OCI-LY1 (cell line): Measurements from ENCODE around the gene IL18R1.

Experiments
- CTCF ChIP-seq: fragments of 200-600 bp; sonication (generic), shearing (Covaris generic); IDR thresholded peaks from 2 replicates; pipeline ENCODE4 v1.5.1; 2017; ENCODE audit warnings: mild to moderate bottlenecking, antibody characterized with exemption, low read length, moderate library complexity, mixed read lengths
- EZH2 ChIP-seq: fragments of 200-600 bp; sonication (generic), shearing (Covaris generic); IDR thresholded peaks from 2 replicates; pipeline ENCODE4 v1.8.0; 2017; ENCODE audit warnings: borderline replicate concordance, mixed run types, mild to moderate bottlenecking, antibody characterized with exemption, low read length, moderate library complexity, mixed read lengths

GRCh38 chr2:102433973-102434654 lies 78.5 kb downstream of the IL18R1 start:
- TF ChIP-seq CTCF (no peak), EZH2 (no peak)
